ENCODE measurements around the gene LMO7.

- TF ChIP-seq GABPA (IDR thresholded peaks at IDR 0.05; ENCODE audit: low read depth): no peak
- TF ChIP-seq, protein P1, sequence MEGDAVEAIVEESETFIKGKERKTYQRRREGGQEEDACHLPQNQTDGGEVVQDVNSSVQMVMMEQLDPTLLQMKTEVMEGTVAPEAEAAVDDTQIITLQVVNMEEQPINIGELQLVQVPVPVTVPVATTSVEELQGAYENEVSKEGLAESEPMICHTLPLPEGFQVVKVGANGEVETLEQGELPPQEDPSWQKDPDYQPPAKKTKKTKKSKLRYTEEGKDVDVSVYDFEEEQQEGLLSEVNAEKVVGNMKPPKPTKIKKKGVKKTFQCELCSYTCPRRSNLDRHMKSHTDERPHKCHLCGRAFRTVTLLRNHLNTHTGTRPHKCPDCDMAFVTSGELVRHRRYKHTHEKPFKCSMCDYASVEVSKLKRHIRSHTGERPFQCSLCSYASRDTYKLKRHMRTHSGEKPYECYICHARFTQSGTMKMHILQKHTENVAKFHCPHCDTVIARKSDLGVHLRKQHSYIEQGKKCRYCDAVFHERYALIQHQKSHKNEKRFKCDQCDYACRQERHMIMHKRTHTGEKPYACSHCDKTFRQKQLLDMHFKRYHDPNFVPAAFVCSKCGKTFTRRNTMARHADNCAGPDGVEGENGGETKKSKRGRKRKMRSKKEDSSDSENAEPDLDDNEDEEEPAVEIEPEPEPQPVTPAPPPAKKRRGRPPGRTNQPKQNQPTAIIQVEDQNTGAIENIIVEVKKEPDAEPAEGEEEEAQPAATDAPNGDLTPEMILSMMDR (IDR thresholded peaks at IDR 0.05; ENCODE audit: insufficient read depth, low read length): no peak
- TF ChIP-seq POLR2AphosphoS5 (IDR thresholded peaks at IDR 0.05; ENCODE audit: low read depth): no peak
Measured at GRCh38 chr13:75800545-75800944, 164.4 kb downstream of the LMO7 start.
